Fibroblast of lung (primary cell): ENCODE data around the gene PFDN1. TPM values are rescaled to one million over a fixed set of nuclear protein-coding genes. Genes with fewer than 3 reads are reported as not detected.

Experiments
- DNase-seq, 2 donors: peaks; one replicate each; pipeline versions ENCODE4 v3.0.0 to v3.0.0-alpha.2; 2010; ENCODE audit warnings: low read depth in 2 of 2
- H2AFZ ChIP-seq: 2 replicates; pipeline ENCODE4 v1.5.1; 2012; ENCODE audit warnings: low read length, control low read depth, inconsistent platforms
- H3K27ac ChIP-seq: 2 replicates; pipeline ENCODE4 v1.5.1; 2011; ENCODE audit warnings: low read length, control low read depth; ENCODE audit not compliant: insufficient read depth
- H3K27me3 ChIP-seq: 2 replicates; pipeline ENCODE4 v1.5.1; 2011; ENCODE audit warnings: mild to moderate bottlenecking, low read length; ENCODE audit not compliant: control insufficient read depth, insufficient read depth
- H3K36me3 ChIP-seq: 2 replicates; pipeline ENCODE4 v1.5.1; 2011; ENCODE audit warnings: low read length; ENCODE audit not compliant: control insufficient read depth, insufficient read depth
- H3K4me1 ChIP-seq: 2 replicates; pipeline ENCODE4 v1.5.1; 2011; ENCODE audit warnings: low read length; ENCODE audit not compliant: control insufficient read depth, insufficient read depth; ENCODE audit errors: extremely low read depth
- H3K4me2 ChIP-seq: 2 replicates; pipeline ENCODE4 v1.5.1; 2011; ENCODE audit warnings: low read length, control low read depth; ENCODE audit not compliant: insufficient read depth; ENCODE audit errors: extremely low read depth
- H3K4me3 ChIP-seq, 4 experiments: fragments of 200-600 bp in 1 of 4; sonication (generic) in 1 of 4; replicated peaks in 1 of 4; 2 replicates each; pipeline ENCODE4 v1.5.1; 2011 to 2016; ENCODE audit warnings: low read length in 4 of 4, low read depth in 3 of 4, mild to moderate bottlenecking in 3 of 4, control low read depth in 2 of 4, inconsistent platforms in 1 of 4, mixed read lengths in 1 of 4; ENCODE audit not compliant: insufficient read depth in 1 of 4; ENCODE audit errors: control extremely low read depth in 1 of 4
- H3K79me2 ChIP-seq: 2 replicates; pipeline ENCODE4 v1.5.1; 2012; ENCODE audit warnings: mild to moderate bottlenecking, low read length, inconsistent platforms; ENCODE audit not compliant: control insufficient read depth, insufficient read depth
- H3K9ac ChIP-seq: 2 replicates; pipeline ENCODE4 v1.5.1; 2011; ENCODE audit warnings: mild to moderate bottlenecking, low read length, control low read depth; ENCODE audit not compliant: insufficient read depth
- H3K9me3 ChIP-seq: 2 replicates; pipeline ENCODE4 v1.5.1; 2012; ENCODE audit warnings: low read depth, low read length; ENCODE audit not compliant: control insufficient read depth, insufficient read depth
- H4K20me1 ChIP-seq: 2 replicates; pipeline ENCODE4 v1.5.1; 2011; ENCODE audit warnings: low read length; ENCODE audit not compliant: control insufficient read depth, insufficient read depth; ENCODE audit errors: extremely low read depth
- CTCF ChIP-seq, 2 donors: IDR thresholded peaks in 1 of 2; conservative IDR thresholded peaks in 1 of 2; 1 replicate in 1 of 2; 2 replicates in 1 of 2; pipeline ENCODE4 v1.5.1; 2011 to 2012; ENCODE audit warnings: low read length in 2 of 2, control low read depth in 1 of 2, inconsistent platforms in 1 of 2, low read depth in 1 of 2, mild to moderate bottlenecking in 1 of 2
- EZH2 ChIP-seq: IDR thresholded peaks from 2 replicates; pipeline ENCODE4 v1.5.1; 2012; ENCODE audit warnings: low read length, control low read depth, mild to moderate bottlenecking; ENCODE audit errors: missing control alignments
- polyA plus RNA-seq, 2 donors: library from polyadenylated mRNA; depleted of rRNA in 1 of 2; stranded (reverse) in 1 of 2; unstranded in 1 of 2; fragments of >200 nt; gene quantifications; 2 replicates each; pipeline ENCODE4 v1.2.1, GENCODE V29; 2011 to 2012; ENCODE audit warnings: missing spikeins in 1 of 2
- total RNA-seq: library from RNA; depleted of rRNA; stranded (reverse); fragments of >200 nt; gene quantifications from 2 replicates; pipeline ENCODE4 v1.2.1, GENCODE V29; 2014

PFDN1 gene
- total and polyA plus RNA-seq, 2 donors (not counting 1 experiment from before 2014, with no cell fraction given): 35.5 to 140 TPM

GRCh38 chr5:140265845-140266244 is 37.1 kb downstream of the PFDN1 start:
- H2AFZ ChIP-seq: no peak overlapping the region
- H3K4me3 ChIP-seq: no peak overlapping the region
- no peaks in the 10 kb centered on the region for H3K9me3 ChIP-seq
- H3K79me2 ChIP-seq: peaks cover 7% of the 10 kb centered on the region
- H4K20me1 ChIP-seq: no peaks in the 10 kb centered on the region
- H3K27me3 ChIP-seq: no peaks in the 10 kb centered on the region
- H3K9ac ChIP-seq: no peak overlapping the region
- H3K4me2 ChIP-seq: no peak overlapping the region
- no peak for TF ChIP-seq EZH2
- TF ChIP-seq CTCF (conservative IDR thresholded peaks at IDR 0.05 in 1 of 2, IDR thresholded peaks at IDR 0.05 in 1 of 2; ENCODE audit: low read depth in 1 of 2, low read length in 2 of 2): no peak
- no peak overlapping the region for H3K27ac ChIP-seq
- no peaks in the 10 kb centered on the region for H3K36me3 ChIP-seq
- peaks cover 6% of the 10 kb centered on the region for H3K4me1 ChIP-seq
- DNase-seq: no peak

GRCh38 chr5:140262839-140263238 is 40.1 kb downstream of the PFDN1 start:
- DNase-seq: no peak
- Histone ChIP-seq H4K20me1 (no peaks in the 10 kb centered on the region), H3K79me2 (peaks cover 11% of the 10 kb centered on the region), H3K27ac (no peak overlapping the region), H3K4me3 (no peak overlapping the region), H3K9me3 (no peaks in the 10 kb centered on the region), H3K27me3 (no peaks in the 10 kb centered on the region), H3K4me1 (peaks cover 7% of the 10 kb centered on the region), H3K9ac (no peak overlapping the region), H2AFZ (no peak overlapping the region), H3K4me2 (no peak overlapping the region), H3K36me3 (no peaks in the 10 kb centered on the region)
- no peak for TF ChIP-seq CTCF (conservative IDR thresholded peaks at IDR 0.05 in 1 of 2, IDR thresholded peaks at IDR 0.05 in 1 of 2; ENCODE audit: low read depth in 1 of 2, low read length in 2 of 2)
- TF ChIP-seq EZH2: no peak

GRCh38 chr5:140262221-140262620 is 40.7 kb downstream of the PFDN1 start:
- Histone ChIP-seq H2AFZ (no peak overlapping the region), H3K9me3 (no peaks in the 10 kb centered on the region), H3K4me2 (no peak overlapping the region), H3K27me3 (no peaks in the 10 kb centered on the region), H3K27ac (peak overlapping the region; percentile 64), H3K4me3 (no peak overlapping the region), H3K79me2 (peaks cover 13% of the 10 kb centered on the region), H3K36me3 (no peaks in the 10 kb centered on the region), H3K9ac (no peak overlapping the region), H4K20me1 (no peaks in the 10 kb centered on the region), H3K4me1 (peaks cover 11% of the 10 kb centered on the region)
- no peak for DNase-seq
- TF ChIP-seq EZH2 (no peak), CTCF (conservative IDR thresholded peaks at IDR 0.05 in 1 of 2, IDR thresholded peaks at IDR 0.05 in 1 of 2; ENCODE audit: low read depth in 1 of 2, low read length in 2 of 2) (no peak)
